ENCODE results near the gene ETV6.
"Not testable (repeated sequence)": the region's sequence is repeated elsewhere in the genome, so short reads cannot be mapped to it uniquely, and the experiment has no call there.

ETV6 gene

DNA sequence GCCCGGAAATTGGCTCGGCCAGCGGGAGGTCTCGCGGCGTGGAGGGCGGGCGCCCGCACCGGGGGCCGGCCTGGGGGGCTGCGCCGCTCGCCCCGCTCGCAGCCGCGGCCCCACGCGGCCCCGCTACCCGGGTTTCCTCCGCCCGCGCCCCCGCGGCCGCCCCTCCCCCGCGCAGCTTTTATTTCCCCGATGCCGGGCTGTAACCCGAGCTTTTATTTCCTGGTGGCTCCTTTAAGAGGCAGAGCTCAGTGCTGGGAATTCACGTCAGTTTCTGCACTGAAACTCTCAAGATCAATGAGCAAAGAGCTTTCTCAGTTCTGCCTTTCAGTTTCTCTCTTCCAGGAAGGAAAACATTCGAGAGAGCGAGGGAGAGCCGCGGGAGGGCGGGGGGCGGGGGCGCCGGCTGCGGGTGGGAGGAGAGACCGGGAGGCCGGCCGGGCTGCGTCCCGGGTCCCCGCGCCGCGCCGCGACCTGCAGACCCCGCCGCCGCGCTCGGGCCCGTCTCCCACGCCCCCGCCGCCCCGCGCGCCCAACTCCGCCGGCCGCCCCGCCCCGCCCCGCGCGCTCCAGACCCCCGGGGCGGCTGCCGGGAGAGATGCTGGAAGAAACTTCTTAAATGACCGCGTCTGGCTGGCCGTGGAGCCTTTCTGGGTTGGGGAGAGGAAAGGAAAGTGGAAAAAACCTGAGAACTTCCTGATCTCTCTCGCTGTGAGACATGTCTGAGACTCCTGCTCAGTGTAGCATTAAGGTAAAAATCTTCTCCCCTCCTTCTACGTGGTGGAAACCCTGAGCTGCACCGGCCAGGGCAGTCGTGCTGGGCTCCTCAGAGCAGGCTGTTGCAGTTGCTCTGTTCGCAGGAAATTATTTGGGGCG lies at the start of gene ETV6:
TSS of gene ETV6 (plus strand) at position 262 of the 873 bp plus-strand sequence. CDS start at position 716, 454 bp downstream.
- peak; percentile 73 for DNase-seq

DNA sequence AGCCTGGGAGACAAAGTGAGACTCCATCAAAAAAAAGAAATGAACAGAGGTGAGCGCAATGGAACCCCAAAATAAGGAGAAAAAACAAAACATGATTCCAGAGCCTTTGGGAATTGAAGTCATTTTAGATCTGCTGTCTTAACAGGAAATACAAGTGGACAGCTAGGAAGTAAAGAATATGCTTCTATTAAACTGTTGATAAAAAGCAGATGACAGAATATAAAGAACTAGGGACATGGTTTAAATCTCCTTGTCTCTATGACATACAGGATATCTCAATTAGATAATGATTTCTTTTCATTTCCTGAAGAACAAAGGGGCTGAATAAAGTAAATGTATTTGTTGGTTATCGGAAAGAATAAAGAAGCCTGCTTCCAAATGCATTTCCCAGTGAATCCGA lies 49.3 kb upstream of the ETV6 start:
- DNase-seq: no peak

DNA sequence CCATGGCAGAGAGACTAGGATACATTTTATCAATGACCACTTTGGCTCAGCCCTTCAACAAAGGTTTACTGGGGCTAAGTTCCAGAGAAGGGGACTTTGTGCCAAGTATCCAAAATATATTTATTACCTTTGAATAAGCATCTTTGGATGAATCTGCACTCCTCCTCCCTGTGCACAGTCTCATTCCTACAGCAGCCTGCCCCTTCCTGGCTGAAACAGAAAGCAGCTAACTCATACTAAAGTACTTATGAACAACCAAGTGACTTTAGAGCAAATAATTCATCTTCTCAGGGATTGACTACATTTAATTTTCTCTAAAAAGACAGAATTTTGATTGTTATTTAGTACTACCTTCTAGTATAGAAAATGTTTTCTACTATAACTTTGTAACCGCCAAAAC lies 47.8 kb upstream of the ETV6 start:
- no peak for DNase-seq

DNA sequence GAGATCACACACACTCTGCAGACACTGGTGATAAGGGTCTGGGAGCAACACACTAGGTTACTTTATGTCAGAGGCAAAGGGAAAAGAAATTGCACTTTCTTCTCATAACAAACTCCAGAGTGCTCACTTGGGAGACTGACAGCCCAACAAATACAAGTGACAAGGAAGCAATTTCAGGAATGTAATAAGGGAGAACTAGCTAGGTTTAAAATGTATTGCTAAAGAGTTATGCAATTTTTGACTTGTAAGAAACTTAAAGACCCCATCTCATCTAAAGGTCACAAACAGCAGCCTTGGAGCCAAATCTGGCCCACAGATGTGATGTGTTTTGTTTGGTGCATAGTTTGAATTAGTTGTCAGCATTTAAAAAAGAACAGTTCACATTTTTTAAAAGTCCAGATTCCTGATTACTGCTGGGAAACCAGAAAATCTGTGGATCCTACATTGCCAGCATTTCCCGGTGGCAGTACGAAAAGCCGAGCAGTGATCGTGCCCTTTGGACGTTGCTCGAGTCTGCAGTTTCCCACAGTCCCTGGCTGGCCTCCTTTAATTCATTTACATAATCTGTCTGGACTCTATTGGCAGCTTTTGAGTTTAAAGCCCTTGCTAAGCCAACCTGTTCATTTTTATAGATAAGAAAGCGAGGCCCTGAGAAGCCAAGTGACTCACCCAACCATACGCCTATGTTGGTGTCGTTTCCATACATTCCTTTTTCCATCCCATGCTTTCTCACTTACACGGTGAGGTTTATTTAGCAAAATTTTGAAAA lies 42.0 kb upstream of the ETV6 start:
- DNase-seq: no peak

DNA sequence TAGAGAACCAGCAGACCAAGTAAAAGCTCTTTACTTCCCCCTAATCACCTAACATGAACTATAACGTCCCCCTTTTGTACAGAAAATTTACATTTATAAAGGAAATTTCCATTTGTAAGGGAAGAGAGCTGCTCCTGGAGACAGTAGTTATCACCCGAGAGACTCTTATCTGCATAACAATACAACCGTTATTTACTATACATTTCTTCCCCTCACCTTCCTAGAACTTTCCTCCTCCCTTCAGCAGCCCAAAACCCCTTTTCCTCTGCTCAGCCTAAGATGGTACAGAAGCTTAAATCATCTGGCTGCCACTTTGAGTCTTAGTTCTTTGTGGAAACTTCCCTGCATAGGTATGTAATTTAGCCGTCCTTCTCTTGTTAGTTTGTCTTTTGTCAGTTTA lies 40.4 kb upstream of the ETV6 start:
- DNase-seq: no peak

DNA sequence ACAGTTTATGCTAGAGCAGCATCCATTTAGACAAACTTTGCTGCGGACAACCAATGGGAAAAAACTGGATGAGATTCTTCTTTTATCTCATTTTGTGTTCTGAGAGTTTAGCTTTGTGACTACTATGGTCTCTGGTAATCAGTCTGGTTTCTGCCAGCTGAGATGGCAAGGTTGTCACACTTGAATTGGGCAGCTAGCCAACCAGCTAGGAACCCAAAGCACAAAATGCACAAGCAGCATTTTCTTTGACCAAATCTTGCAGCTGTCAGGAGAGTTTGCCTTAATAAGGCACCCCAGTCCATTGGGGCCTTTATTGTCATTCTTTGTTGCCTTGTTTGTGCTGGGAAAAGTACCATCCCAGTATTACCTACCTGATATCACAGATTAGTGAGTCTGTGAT lies 34.0 kb upstream of the ETV6 start:
- no peak for DNase-seq

DNA sequence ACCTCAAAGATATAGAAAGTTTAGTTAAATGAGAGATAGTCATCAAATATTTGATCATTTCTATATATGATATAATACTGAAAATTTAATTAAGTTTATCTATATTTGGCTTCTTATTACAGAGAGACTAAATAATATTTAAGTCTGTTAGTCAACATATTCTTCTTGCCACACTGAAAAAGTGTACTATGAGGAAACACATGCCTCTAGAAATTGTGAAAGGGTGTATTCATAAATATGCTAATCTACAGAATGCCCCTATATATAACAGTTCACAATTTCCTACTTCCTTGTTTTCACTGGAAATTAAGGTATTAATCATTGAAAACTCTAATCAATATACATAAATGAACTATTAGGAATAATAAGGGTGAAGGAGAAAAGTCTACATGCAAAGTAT lies 31.4 kb upstream of the ETV6 start:
- no peak for DNase-seq

DNA sequence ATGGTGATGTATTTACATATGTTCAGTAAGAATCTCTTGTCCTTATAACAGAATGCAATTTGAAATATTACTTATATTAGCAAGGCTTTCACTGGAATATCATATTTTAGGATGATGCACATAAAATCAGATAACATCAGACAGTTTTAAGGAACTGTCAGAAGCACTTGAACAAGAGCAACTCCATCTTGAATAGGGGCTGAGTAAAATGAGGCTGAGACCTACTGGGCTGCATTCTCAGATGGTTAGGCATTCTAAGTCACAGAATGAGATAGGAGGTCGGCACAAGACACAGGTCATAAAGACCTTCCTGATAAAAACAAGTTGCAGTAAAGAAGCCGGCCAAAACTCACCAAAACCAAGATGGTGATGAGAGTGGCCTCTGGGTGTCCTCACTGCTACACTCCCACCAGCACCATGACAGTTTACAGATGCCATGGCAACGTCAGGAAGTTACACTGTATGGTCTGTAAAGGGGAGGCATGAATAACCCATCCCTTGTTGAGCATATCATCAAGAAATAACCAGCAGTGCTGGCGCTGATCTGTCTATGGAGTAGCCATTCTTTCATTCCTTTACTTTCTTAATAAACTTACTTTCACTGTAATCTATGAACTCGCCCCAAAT lies 27.6 kb upstream of the ETV6 start:
- DNase-seq: peak; percentile 46

DNA sequence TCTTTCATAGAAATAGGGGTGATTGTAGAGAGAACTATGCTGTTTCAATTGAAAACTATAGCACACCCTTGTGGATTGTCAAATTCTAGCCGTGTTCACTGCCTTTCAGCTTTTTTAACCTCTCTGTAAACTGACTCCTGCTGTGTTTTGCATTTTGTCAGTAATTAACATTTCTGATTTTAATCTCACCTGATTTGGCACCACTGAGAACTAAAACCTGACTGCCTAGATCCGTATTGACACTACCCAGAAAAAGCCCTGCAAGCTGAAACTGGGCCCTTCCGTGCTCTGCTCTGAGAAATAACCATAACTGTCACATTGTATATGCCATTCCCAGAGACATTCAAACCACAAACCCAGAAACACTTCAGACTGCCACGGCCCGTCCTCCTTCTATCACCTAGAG lies 26.6 kb upstream of the ETV6 start:
- no peak for DNase-seq

DNA sequence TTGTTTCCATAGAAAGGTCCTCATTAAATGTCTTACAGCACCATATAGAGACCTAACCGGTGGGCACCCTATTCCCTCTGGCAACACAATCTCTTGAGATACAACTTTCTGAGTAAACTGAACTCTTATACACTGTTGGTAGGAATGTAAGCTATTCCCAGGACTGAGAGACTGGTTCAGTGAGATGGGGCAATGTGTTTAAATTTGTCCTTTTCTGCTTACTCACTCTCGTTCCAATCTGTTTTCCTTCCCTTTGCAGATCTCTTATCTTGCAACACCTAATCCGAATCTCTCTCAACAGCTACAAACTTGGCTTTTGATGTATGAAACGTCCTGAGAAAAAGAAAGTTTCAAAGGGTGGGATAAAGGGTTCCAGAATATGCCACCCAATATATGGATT lies 26.1 kb upstream of the ETV6 start:
- DNase-seq: no peak

DNA sequence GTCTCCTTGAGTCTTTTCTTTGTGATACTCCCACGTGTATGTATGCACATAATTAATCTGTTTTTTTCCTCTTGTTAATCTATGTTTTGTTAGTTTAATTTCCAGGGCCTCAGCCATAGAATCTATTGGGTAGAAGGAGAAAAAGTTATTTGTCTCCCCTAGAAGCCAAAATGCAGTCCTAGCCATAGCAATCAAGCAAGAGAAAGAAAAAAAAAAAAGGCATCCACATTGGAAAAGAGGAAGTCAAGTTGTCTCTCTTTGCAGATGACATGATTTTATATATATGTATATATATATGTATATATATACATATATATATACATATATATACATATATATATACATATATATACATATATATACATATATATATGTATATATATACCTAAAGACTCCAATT lies 25.4 kb upstream of the ETV6 start:
- DNase-seq: no peak

DNA sequence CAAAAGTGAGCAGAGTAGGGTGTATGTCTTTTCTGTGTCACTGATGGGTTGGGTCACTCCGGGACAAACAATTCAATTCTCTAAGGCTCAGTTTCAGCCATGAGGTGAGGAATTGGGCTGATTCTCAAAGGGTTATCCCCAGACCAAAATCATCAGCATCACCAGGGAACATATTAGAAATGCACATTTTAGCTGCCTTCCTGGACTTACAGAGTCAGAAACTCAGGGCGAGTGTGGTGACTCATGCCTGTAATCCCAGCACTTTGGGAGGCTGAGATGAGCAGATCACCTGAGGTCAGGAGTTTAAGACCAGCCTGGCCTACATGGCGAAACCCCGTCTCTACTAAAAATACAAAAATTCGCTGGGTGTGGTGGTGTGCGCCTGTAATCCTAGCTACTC lies 21.8 kb upstream of the ETV6 start:
- DNase-seq: not testable (repeated sequence)

DNA sequence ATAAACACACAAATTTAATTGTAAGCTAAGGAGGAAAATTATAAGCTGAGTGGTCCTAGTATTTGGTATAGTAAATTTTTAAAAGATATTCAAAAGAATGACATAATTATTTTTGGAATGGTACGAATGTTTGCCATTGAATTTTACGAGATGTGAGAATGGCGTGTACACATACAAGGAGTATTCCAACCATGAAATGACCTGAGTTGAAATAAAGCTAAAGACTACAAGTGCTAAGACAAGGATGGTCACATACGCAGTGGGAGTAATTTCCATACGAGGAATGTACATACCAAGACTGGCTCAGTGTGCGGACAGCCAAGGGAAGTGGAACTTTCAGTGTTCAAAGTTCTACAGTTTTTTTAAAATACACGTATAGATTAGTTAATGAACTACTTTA lies 21.1 kb upstream of the ETV6 start:
- no peak for DNase-seq

DNA sequence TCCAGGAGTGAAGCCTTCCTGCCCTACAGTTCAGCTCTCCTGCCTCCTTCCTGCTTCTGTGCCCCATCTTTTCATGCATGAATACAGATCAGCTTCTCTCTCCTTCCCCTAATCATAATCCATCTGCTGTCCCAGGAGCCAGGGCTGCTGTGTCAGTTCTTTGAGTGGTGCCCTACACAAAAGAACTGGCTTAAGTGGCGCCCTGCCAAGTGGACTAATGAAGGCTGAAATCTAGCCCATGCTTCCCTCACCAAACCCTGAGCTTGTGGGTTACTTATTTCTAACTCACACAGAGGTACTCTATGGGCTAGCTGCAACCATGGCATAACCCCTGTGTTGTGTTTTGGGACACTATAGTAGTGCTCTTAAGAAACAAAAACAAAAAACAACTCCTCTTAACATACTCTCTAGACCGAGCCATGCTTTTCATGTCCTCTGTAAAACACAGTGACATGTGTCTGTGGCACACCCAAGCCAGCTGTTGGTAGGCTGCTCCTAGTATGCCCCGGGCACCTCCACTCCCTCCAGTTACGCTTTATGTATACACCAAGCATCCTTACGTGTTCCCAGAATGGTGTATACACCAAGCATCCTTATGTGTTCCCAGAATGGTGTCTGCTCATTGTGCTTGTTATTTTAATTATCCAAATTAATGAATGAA lies 19.3 kb upstream of the ETV6 start:
- no peak for DNase-seq

DNA sequence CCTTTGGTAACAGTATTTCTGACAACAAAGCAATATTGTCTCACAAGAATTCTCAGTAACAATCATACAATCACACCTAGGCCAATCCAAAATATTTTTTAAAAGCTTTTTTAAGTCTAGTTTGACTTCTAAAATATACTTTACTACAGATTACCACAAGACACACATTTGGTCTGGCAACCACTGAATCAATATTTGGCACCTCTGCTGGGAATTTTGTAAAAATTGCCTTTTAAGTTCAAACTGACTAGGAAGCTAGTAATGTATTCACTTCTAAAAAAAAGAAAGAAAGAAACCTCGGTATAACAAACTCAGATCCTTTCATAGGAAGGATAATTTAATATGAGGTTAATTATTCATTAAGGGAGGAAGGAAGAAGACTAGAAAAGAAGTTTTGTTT lies 18.2 kb upstream of the ETV6 start:
- DNase-seq: no peak

DNA sequence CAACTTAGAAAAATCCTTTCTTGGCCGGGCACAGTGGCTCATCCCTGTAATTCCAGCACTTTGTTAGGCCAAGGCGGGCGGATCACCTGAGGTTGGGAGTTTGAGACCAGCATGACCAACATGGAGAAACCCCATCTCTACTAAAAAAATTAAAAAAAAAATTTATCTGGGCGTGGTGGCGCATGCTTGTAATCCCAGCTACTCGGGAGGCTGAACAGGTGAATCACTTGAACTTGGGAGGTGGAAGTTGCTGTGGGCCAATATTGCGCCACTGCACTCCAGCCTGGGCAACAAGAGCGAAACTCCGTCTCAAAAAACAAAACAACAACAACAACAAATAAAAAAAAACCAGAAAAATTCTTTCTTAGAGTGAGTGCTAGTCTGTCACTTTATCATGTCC lies 17.6 kb upstream of the ETV6 start:
- DNase-seq: not testable (repeated sequence)

DNA sequence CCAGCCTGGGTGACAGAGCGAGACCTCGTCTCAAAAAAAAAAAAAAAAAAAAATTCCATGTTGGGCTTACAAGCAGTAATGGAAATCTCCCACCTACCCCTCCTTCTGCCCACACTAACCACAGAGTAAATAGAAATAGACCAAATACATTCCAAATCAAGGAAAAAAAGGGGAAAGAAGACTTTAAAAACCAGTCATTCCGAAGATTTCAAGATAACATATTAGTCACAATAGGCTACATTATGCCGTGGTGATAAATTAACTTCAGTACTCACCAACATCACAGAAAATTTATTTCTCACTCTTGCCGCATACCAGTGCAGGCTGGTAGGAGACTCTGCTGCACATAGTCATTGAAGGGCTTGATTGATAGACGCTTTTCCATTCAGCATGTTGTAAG lies 15.5 kb upstream of the ETV6 start:
- no peak for DNase-seq

DNA sequence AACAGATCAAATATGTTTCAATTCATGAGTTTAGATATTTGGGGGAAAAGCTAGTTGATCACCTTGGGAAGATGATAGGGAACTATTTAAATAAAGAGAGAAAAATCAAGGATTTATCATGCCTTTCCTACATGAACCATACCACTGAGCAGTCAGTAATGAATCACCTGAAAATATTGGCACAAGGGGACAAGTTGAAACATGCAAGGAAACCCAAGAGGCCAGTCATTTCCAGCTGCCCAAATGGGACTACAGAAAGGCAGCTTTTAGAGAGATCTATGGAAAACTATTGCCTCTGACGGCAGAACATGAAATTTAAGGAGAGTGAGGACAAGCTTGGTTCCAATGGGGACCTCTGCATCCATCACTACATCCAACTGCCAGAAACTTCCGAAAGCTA lies 14.1 kb upstream of the ETV6 start:
- no peak for DNase-seq

DNA sequence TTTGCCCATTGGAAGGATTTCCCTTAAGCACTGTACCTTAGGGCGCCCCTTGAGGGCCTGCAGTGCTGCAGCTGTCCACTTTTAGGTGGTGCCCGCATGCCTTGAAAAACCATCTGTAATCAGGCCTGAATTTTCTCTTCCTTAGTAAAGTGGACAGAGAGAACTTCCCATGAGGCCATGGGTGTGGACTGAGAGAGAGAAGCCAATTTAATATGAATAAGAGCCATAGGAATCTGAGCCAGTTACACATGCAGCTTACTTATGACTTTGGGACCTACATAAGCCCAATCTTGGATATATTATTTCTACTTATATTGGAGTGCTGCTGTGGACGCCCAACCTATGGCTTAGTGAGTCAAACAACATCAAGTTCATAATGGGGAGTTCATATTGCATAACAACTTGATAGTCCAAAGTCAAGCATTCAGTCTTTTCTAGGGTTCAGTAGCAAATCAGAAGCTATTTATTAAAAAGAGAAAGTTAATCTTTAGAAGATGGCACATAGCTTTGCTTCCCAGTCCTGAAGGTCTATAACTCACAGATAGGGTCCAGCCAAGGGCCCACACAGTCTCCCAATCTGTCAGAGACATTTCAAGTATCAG lies 11.1 kb upstream of the ETV6 start:
- DNase-seq: no peak

DNA sequence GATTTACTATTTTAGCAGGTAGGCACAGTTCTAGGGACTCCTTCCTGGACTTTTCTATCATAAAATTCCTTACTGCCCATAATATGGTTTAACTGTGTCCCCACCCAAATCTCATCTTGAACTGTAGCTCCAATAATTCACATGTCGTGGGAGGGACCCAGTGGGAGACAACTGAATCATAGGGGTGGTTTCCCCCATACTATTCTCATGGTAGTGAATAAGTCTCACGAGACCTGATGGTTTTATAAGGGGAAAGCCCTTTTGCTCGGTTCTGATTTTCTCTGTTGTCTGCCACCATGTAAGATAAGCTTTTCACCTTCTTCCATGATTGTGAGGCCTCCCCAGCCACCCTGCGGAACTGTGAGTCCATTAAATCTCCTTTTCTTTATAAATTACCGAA lies 10.0 kb upstream of the ETV6 start:
- DNase-seq: no peak

DNA sequence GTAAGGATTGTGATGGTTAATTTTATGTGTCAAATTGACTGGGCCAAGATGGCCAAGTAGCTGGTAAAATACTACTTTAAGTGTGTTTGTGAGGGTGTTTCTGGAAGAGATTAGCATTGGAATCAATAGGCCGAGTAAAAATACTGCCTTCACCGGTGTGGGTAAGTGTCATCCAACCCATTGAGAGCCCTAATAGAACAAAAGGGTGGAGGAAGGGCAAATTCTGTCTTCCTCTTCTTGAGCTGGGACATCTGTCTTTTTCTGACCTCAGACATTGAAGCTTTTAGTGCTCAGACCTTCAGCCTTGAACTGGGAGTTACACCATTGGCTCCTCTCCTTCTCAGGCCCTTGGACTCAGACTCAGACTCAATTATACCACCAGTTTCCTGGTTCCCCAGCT lies 8.0 kb upstream of the ETV6 start:
- DNase-seq: no peak

DNA sequence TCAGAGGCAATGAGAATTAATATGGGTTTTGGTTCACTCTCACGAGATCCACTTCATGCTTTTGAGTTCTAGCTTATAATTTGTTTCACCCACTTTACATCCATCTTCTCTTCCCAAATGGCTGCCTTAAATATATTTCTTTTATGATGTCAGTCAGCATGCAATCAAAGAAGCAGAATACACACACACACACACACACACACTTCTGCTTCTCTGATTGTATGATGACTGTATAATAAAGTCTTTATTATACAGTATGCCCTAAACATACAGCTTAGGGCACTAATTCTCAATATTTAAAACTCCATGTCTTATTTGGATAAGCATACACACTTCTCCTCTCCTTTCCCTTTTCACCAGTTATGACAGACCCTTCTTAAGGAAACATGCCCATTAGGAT lies 6.7 kb upstream of the ETV6 start:
- DNase-seq: no peak

DNA sequence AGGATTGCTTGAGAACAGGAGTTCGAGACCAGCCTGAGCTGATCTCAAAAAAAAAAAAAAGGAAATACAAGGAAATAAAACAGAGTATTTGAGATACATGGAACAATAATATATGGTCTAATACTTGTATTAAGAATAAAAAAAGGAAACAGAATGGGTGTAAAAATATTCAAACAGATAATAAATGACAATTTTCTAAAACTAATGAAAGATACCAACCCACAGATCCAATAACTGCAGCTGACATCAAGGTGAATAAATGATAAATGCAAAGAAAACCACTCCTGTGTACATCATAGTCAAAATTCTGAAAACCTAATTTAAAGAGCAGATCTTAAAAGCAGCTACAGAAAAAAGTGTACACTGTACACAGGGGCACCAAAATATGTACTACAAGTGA lies 4.1 kb upstream of the ETV6 start:
- DNase-seq: no peak
